NCI-H460 (cell line): ENCODE measurements around the gene POU3F3. TPM values are rescaled to one million over a fixed set of nuclear protein-coding genes. Genes with fewer than 3 reads are reported as not detected.

Experiments used
- DNase-seq: peaks from one replicate; pipeline ENCODE4 v3.0.0-alpha.2; 2016; ENCODE audit warnings: low read depth; ENCODE audit errors: extremely low read depth
- polyA plus RNA-seq: library from polyadenylated mRNA; depleted of rRNA; stranded (reverse); fragments of >200 nt; gene quantifications from 2 replicates; pipeline ENCODE4 v1.2.3, GENCODE V29; 2014; cell fraction: nucleus; rRNA removed
- total RNA-seq: library from RNA; depleted of rRNA; stranded (reverse); fragments of >200 nt; shearing (Covaris generic); gene quantifications from 2 replicates; pipeline ENCODE4 v1.2.3, GENCODE V29; 2014; rRNA removed

The POU3F3 gene
- not detected in 2 replicates for total RNA-seq
- polyA plus RNA-seq: 0.54 TPM in 1 of 2 replicates, not detected in the other

DNA sequence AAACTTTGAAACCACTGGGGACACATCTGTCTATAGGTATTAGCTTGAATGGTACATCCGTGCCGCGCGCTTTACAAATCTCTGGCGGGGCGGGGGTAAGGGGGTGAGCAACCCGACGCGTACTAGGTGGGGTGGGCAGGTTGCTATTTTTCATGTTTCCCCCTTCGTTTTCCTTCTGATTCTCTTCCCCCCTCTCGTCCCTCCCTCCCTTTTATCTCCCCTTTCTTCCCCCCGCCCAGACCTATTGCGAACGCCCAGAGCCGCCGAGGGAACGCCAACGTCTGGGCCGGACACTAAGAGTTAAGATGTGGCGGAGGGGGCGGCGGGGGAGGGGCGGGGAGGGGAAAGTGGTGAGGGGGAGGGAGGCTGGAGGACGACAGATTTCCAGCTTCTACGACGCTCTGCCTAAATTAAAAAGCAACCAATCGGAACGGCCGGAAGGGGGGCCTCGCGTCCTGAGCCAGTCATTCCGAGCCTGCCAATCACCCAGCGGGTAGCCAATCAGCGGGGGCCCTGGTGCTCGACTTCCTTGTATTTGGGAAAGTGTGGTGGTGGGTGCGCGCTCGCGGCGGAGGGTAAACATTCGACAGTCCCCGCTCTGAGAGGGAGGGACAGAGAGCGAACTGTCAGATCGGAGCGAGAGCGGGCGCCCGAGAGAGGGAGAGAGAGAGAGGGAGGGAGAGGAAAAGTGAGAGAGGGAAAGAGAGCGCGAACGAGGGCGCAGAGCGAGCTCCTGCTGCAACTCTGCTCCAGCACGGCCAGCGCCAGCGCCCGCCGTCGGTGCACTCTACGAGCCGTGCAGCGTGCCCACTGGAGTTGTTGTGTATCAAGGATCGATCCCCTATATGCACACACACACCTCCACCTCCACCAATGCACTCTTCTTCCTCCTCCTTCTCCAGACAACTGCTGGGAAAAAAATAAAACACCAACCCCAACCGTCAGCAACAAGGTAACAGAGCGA, at the start of gene POU3F3:
Gene POU3F3 (plus strand): TSS at position 582 of the 964 bp plus-strand sequence. CDS start 1,396 bp downstream, outside the sequence.
- no peak for DNase-seq

DNA sequence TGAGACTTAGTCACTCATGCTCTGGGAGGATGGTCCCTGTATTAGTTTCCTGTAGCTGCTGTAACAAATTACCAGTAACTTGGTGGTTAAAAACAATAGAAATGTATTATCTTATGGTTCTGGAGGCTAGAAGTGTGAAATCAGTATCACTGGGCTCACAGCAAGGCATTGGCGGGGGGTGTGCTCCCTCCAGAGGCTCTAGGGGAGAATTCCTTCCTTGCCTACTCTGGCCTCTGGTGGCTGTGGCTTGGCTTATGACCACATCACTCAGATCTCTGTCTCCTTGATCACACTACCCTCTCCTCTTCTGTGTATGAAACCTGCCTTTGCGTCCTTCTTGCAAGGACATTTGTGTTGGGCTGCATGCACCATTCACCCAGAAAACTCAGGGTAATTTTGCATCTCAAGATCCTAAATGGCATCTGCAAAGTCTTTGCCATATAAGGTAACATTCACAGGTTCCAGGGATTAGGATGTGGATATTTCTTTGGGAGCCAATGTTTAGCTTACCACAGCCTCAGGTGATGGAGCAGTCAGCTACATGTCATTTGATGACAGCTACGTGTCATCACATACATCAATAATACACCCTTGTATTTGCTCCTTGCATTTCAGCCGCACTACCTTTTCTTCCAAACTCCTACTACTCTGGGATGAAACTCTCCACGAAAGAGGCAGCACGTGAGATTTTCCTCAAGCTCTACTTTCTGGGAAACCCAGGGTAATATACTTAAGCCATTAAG, 49.6 kb upstream of the POU3F3 start:
- no peak for DNase-seq

DNA sequence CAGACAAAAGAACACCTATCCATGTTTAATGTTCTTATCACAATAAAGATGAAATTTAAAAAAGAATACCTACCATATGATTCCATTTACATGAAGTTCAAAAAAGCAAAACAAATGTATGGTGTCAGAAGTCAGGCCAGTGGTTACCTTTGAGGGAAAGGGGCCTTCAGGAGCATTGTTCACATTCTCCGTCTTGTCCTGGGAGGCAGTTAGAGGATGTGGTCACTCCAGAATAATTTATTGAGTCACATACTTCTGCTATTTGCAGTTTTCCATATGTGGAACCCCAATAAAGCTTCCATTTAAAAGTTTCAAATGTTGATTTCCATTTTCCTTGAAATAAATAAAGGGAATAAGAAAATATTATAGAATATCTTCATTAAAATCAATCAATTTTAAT, 41.6 kb upstream of the POU3F3 start:
- DNase-seq: no peak

DNA sequence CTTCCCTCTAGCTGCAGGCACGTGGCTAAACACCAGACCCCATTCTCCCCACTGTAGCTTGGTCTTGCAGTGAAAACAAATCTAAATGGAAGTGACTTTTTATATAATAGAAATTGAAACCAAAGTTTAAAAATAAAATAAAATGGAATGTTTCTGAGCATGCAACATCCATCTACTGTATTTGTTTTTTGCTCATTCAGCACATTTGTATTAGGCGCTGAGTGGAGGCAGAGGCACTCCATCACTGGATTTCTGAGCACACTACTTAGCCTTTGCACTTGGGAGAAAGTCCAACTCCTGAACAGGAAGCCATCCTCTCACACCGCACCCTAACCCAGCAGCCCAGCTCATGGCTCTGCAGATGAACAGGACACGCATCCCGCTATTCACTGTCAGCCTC, 37.8 kb upstream of the POU3F3 start:
- DNase-seq: no peak

DNA sequence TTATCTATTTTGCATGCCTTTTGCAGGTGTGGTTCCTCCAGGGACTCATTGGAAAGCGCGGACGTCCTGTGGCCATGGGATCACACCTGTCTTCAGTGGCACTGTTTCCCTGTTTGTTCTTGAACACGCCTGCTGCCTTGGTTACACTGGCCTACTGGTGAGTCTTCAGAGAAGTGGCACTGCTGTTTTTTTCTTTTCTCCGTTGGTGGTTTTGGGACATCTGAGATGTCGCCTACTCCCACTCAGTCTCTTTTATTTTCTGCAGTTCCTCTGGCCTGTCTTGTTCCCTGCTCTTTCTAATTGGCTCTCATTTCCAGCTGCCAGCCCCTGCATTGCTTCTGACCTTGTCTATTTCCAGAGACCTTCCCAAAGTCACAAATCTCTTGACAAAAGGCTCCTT, 35.7 kb upstream of the POU3F3 start:
- no peak for DNase-seq

DNA sequence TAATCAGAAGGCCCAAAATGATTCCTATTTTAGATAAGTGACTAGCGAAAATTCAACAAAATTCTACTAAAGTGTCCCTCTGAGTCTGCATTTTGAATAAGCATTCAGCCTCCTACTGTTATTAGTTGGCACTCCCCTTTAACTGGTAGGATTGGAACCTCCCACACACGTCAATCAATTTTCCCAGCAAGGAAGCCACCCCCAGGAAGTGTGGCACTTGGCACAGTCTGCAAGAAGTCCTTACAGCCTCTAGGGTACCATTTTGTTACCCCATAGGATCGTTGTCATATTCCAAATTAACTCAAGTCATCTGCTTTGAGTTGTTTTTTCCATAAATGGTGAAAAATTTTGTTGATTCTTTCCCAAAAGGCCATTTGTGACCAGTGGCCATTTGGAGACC, 33.8 kb upstream of the POU3F3 start:
- no peak for DNase-seq

DNA sequence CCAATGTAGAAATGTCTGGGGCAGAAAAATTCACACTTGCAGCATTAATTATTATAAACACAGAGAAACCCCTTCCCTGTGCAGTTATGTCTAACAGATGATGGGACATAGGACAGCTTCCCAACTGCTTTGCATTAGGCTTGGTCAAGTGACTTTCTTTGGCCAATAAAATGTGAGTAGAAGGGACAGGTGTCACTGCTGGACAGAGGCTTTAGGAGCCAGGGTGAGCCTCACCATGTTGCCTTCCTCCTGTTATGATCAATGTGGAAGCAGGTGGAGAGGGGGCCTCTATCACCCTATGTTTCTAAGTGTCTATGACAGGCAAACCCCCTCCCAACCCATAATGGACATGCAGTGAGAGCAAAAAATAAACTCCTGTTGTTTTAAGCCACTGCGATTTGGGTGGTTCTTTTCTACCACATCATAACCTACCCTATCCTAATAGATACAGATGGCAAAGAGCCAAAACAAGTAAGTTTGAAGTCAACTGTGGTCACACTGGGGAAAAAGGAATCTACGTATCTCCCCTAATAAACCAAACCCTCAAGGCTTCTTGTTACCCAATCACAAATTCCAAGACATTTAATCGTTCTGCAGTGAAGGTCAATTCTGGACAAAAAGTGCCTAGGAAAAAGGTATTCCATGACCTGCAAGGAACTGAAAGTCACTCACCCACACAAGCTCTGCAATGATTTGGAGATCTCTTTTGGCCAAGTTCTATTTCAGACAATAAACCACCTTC, 28.6 kb upstream of the POU3F3 start:
- no peak for DNase-seq

DNA sequence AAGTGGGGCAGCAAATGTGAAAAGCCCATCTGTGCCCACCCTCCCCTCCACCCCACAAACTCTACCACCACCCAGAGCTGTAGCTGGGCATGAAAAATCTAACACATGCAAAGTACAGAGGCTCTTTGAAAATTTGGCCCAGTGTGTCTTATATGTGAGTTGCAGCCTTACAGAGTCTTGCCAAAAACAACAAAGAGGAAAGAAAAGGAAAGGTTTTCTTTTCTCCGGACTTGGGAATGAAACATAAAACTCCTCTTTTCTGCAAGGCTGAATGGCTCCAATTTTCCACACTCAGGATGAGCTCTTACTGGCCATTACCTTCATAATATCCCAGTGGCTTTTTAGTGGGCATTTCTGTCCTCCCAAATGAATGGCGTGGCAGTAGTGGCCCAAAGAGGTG, 27.9 kb upstream of the POU3F3 start:
- no peak for DNase-seq

DNA sequence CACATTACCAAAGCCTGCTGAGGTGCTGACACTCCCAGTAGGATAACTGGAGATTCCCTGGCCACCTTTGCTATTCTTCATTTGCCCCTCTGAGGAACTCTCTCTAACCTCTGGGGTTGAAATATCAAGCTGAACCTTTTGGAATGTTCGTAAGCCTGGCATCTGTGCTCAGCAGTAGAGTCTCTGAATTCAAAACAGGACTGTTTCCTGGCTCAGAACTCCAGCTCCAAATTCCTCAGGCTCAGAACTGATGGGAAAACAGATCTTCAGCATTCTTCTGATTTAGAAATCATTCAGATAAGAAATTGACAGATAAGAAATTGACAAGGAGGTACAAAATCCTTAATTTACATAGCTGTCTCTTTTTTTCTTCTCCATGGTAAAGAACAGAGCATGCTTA, 22.2 kb upstream of the POU3F3 start:
- DNase-seq: no peak

DNA sequence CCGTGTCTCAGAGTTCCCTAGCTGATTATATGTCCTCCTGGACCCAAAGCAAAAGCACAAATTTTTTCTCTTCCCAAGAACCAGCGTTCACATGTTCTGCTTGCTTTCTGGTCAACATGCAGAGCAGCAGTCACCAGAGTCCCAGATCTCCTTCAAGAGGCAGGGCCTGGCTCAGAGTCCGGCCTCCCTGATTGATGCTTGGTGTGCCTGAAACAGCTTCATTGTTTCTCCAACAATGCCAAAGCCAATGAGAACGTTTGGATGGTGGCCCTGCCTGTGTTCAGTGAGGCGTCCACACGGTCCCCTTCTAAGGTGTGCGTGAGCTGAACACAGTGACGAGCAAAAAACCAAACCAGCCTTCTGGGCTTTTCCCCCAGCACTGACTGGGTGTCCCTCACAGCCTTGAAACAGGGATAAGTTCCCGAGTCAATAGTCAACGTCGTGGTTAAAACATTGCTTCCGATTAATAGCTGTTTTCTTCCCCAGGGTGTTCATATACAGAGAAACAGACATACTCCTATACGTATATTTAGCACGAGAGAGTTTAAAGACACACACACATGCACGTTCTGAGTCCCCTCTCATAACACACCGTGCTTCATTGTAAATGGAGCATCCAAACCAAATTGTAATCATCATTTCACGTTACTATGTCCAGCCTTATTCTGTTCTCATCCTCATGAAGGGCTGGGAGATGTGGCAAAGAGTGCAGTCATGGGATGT, 19.3 kb upstream of the POU3F3 start:
- no peak for DNase-seq

DNA sequence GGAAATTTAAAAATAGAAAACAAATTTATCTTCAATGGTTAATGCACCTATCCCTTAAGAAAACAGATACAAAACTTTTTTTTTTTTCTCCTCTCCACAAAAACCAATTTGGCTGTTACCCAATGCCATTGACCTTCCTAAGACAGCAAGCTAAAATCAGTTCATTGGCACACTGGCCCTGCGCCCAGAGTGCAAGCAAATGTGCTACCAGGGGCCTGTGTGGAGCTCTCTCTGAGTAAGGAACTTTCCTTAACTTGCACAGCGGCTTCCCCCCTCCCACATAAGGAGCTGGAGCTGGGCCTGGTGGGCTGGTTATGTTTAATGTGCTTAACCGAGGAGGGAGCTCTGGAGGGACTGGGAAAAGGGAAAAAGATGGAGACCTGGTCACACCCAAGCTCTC, 17.6 kb upstream of the POU3F3 start:
- DNase-seq: no peak

DNA sequence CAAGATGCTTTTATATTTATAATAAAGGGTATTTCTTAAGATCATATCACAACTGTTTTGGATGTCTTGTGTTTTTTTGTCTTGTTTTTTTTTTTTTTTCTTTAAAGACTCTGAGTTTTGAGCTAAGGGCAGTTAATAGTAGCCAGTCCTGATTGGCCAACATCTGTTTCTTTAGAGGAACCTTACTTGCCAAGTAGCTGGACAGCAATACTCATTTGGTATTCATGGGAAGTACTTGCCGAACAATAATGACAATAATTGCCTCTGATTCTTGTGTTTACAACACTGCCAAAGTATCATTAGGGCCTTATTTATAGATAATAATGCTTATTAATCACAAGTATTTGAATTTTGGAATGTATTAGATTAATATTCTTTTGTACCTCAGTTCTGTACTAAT, 17.1 kb upstream of the POU3F3 start:
- DNase-seq: no peak

DNA sequence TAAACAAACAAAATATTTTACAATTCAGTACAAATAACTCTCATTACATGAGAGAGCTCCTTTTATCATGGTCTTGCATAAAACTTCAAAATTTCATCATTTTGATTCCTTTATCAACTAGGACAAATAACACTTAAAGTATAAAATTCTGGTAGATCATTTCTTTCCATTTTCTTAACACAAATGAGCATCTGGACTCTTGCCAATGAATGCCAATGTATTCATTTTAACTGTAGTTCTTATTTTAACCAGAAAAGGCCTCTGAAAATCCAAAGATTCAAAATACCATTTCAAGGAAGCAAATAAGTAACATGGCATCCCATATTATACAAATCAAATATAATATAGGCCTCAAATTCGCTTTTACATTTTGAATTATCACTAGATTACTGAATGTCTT, 13.8 kb upstream of the POU3F3 start:
- DNase-seq: no peak

DNA sequence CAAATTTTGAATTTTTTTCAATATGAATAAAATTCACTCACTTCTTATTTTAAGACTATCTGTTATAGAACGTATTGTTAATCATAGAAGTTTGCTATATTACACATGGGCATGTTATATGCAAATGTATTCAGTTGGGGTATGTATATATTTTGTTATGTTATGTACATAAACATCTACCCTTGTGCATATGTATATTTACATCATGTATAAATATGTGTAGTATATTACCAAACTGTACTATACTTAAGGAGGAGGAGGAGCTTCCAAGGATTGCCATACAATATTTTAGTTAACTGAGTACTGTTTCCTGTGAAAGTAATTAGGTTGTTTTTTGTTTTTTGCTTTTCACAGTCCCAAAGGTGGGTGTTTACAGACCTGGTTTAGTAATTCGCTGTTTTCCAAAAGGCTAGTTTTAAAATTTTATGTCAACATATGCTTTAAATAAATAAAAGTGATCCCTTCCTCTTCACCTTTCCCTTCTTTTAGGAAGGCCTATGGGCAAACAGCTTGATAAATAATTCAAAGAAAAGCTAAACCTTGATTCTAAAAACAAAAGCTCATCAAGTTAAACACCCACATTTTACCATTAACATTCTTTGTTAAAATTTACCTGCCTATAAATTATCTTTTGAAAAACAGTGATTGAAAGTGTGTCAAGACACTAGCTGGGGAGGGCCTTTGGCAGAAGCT, 12.9 kb upstream of the POU3F3 start:
- no peak for DNase-seq

DNA sequence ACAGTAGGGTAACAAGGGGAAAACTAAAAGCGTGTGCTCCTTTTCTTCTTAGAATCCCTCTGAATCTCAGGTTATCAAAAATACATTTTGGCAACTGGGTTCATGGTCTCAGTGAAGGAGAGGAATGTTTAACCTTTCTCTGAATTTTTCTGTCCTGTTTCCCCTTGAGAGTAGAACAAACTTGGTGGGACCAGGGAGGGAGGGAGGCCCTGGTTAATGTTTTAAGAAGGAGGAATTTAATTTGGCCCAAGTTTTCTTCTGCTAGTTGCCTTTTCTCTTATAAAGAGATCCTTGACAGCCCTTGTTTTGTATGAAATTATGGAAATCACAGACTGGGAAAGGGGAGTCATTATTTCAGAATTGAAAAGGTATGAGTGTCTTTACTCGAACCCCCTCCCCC, 12.2 kb upstream of the POU3F3 start:
- no peak for DNase-seq

DNA sequence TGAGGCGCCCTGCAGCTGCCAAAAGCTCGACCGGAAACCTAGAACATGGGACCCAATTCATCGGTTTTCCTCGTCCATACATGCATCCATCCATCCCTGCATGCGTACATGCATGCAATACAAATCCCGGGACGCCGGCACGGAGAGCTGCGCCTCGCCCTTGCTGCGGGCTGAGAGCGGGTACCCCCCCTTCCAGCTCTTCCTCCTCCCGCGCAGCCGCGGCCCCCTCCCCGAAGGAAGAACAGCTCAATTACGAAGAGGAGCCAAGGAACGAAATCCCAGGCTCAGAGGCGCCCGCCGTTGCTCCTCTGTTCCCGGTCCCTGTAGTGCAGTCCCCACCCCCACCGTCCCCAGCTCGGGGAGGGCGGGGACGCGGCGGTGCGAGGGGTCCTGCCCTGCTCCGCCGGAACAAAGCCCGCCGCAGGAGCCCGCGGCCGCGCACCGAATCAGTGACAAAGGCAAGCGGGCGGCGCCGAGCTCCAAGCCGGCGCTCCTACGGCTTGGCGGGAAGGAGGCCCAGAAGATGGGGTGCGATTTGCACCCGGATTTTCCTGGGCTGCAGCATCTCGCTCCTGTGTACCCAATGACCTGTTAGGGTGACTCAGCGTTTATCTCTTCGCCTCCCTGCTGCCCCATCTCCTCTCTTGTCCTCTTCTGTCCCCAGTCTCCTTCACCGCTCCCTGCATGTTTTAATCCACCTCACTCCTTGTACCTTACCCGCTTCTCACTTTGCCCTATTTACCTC, 8.9 kb upstream of the POU3F3 start:
- DNase-seq: no peak

DNA sequence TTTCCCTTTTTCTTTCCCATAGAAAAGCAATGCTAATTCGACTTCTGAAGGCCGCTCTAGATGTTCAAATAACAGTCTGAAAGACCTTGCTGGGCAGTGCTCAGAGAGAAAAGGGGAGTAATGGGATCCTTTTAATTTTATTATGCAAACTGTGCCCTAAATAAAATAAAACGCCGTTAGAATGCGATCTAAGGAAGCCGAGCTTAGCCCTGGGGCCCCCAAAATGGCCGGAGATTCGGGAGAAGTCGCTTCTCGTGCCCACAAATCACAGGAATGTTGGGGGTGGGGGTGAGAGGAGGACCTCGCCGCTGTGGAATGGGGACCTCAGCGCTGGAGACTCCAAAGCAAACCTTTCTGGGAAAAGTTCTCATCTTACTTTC, 8.4 kb upstream of the POU3F3 start:
- no peak for DNase-seq

DNA sequence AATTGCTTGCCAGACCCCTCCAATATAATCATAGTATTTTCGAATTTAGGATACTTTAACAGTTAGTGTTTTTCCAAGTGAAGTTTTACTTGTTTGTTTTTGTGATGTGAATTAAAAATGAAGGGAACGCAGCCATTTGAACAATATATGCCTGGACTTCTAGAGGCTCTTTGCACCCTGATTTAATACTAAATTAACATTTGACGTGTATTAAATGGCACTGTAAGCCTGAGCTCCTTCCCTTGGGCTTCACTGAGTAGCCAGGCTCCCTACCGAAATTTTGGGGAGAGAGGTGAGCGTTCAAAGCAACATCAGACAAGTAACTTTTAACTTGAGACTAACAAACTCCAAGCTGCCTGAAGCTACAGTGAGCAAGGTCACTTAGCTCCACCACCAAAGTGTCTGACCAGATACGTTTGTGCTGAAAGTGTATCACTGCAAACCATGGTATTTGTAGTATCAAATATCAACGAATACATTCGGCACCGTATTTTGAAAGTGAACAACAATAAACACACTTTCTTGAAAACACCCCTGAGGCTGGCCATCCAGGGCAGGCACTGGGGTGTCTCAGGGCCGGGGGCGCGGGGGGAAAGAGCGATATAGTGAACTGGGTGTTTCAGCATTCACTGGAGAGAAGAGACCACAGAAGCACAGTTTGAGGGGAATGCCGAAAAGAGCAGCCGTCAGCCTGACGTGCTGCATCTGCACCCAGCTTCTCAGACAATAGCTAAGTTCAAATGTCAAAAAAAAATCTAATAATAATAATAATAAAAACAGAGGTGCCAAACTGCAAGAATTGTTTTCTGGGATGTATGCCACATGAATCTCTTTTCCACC, 7.7 kb upstream of the POU3F3 start:
- DNase-seq: no peak
